Myometrial cell (primary cell): Measurements from ENCODE around the gene RPS17. TPM values are rescaled to one million over a fixed set of nuclear protein-coding genes. Genes with fewer than 3 reads are reported as not detected.

Source experiments
- total RNA-seq: library from RNA; depleted of rRNA; stranded (reverse); fragments of >200 nt; gene quantifications from 2 replicates; pipeline ENCODE4 v1.2.3, GENCODE V29; 2015

RPS17 gene
- 2,812 and 3,029 TPM in 2 replicates for total RNA-seq

DNA sequence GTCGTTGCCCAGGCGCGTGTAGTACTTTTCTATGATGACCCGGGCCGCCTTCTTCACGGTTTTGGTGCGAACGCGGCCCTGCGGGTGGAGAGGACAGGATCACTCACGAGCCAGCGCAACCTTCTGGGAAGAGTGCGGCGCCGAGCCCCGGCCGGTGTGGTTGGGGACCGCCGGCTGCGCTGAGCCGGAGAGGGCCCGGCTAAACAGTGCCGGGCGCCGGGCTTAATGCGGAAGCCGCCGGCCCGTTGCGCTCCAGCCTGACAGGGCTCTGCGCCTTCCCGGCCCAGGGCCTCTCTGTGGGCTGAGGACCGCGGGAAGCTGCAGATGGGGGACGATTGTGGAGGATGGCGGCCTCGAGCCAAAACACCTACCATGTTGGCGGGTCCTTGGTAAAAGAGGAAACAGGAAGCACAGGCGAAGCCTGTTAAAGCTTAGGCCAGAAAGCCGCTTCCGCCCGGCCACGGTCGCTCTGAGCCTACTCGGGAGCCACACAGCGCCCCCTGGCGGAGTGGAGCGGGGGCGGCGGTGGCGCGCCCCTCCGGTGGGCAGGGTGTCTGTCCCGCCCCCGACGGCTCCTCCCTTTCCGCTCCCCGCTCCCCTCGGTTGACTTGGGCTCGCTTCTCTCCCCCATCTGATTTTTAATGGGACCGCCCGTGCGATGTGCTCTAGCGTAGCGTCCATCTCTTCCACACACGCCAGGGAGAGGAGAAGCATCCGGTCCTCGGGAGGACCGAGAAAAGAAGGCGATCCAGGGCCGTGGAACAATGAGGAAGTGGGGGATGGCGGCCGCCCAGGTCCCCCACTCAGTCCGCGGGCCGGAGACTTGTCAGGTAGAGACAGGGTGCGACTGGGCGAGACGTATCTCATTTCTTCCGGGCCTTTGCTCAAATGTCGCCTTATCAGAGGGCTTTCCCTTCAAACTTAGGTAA lies at the start of gene RPS17:
Gene RPS17 (minus strand): TSS at position 403 of the 929 bp plus-strand sequence. CDS start 29 bp downstream, at position 374.

Other genes starting within 250 kb of the RPS17 start
- 0.29 and 1.8 TPM in 2 replicates for gene GOLGA6L10, start 191.0 kb downstream of the RPS17 start, total RNA-seq
- gene GOLGA6L9, start 110.6 kb downstream of the RPS17 start, total RNA-seq: under 0.01 and 1.6 TPM in 2 replicates
- gene CPEB1, start 106.9 kb upstream of the RPS17 start, total RNA-seq: 3.0 and 8.1 TPM in 2 replicates
- 0.53 TPM in 1 of 2 replicates, not detected in the other for gene AP3B2, start 169.4 kb upstream of the RPS17 start, total RNA-seq